ENCODE measurements around the gene TMEM97. TPM values are rescaled to one million over a fixed set of nuclear protein-coding genes. Genes with fewer than 3 reads are reported as not detected.

Gene TMEM97
- total RNA-seq (10 to 100 TPM; 23.5 to 62.6 TPM), polyA plus RNA-seq (10 to 100 TPM; 35.3 to 42.2 TPM)
- long read RNA-seq, donor 1, transcript TMEM97-201 (3 exons, 2,568 nt) = major isoform, 22 of 52 reads
- long read RNA-seq, donor 1, partial matches to known transcripts = 30 of 52 reads
- long read RNA-seq, donor 1, other reads (novel, unspliced or antisense) = 0 of 52 reads
- long read RNA-seq, donor 2, transcript TMEM97-201 (3 exons, 2,568 nt) = major isoform, 10 of 42 reads
- long read RNA-seq, donor 2, partial matches to known transcripts = 11 of 42 reads
- long read RNA-seq, donor 2, other reads (novel, unspliced or antisense) = 21 of 42 reads
- long read RNA-seq, donor 3, transcript TMEM97-201 (3 exons, 2,568 nt) = major isoform, 14 of 14 reads
- long read RNA-seq, donor 3, partial matches to known transcripts = 0 of 14 reads
- long read RNA-seq, donor 3, other reads (novel, unspliced or antisense) = 0 of 14 reads
- long read RNA-seq, donor 4, transcript TMEM97-201 (3 exons, 2,568 nt) = major isoform, 11 of 12 reads
- long read RNA-seq, donor 4, partial matches to known transcripts = 0 of 12 reads
- long read RNA-seq, donor 4, other reads (novel, unspliced or antisense) = 0 of 12 reads
- long read RNA-seq, donor 5, transcript TMEM97-201 (3 exons, 2,568 nt) = major isoform, 20 of 76 reads
- long read RNA-seq, donor 5, partial matches to known transcripts = 56 of 76 reads
- long read RNA-seq, donor 5, other reads (novel, unspliced or antisense) = 0 of 76 reads

- H3K27ac ChIP-seq (ENCODE audit: low read depth in 1 of 2, low read length in 1 of 2) = peak within 1 kb of the TSS in 1 of 2 donors; percentile 36
- peaks cover 0 to 20% (median 9%) of the 10 kb centered on the region in 5 donors for H3K4me1 ChIP-seq (ENCODE audit: control insufficient read depth in 5 of 5, insufficient read depth in 5 of 5, low read length in 5 of 5)
- H3K9ac ChIP-seq (ENCODE audit: insufficient read depth in 1 of 2, low read length in 2 of 2) = peak within 1 kb of the TSS; percentile 84 to 88
- H3K27me3 ChIP-seq (ENCODE audit: control insufficient read depth in 3 of 3, insufficient read depth in 3 of 3, low read length in 2 of 3) = peaks cover 0 to 3% (median 2%) of the 10 kb centered on the region in 3 donors
- H3K9me3 ChIP-seq (ENCODE audit: control insufficient read depth in 4 of 4, insufficient read depth in 3 of 4, low read length in 3 of 4) = no peaks in the 10 kb centered on the region
- ATAC-seq (ENCODE audit: insufficient read depth, low FRiP score) (peak; percentile 99), DNase-seq (peak; percentile 97 to 98 (median 97))
- WGBS, 2 donors = 0 to 1% methylated on average over 70 to 72 of the region's 72 CpGs
- peak within 1 kb of the TSS; percentile 41 for H3K4me3 ChIP-seq
- no peaks in the 10 kb centered on the region for H3K36me3 ChIP-seq (ENCODE audit: control insufficient read depth in 4 of 4, insufficient read depth in 4 of 4, low read length in 4 of 4)
- no peak for TF ChIP-seq CTCF (IDR thresholded peaks at IDR 0.05; ENCODE audit: control extremely low read depth, extremely low read depth)
Observed at GRCh38 chr17:28318759-28319597, at the start of gene TMEM97. TSS of gene TMEM97 (plus strand) at chr17:28319200. CDS start at chr17:28319240, 40 bp downstream.

- Histone ChIP-seq H3K27me3 (ENCODE audit: control insufficient read depth in 3 of 3, insufficient read depth in 3 of 3, low read length in 2 of 3) (no peaks in the 10 kb centered on the region), H3K4me3 (no peak overlapping the region), H3K9ac (ENCODE audit: insufficient read depth in 1 of 2, low read length in 2 of 2) (no peak overlapping the region), H3K9me3 (ENCODE audit: control insufficient read depth in 4 of 4, insufficient read depth in 3 of 4, low read length in 3 of 4) (peaks cover 0 to 7% (median 0%) of the 10 kb centered on the region in 4 donors), H3K4me1 (ENCODE audit: control insufficient read depth in 5 of 5, insufficient read depth in 5 of 5, low read length in 5 of 5) (no peaks in the 10 kb centered on the region), H3K36me3 (ENCODE audit: control insufficient read depth in 4 of 4, insufficient read depth in 4 of 4, low read length in 4 of 4) (no peaks in the 10 kb centered on the region), H3K27ac (ENCODE audit: low read depth in 1 of 2, low read length in 1 of 2) (no peak overlapping the region)
- DNase-seq (no peak), ATAC-seq (ENCODE audit: insufficient read depth, low FRiP score) (no peak)
- no peak for TF ChIP-seq CTCF (IDR thresholded peaks at IDR 0.05; ENCODE audit: control extremely low read depth, extremely low read depth)
- 79 to 88% methylated on average over 2 of the region's 2 CpGs for WGBS, 2 donors
Observed at GRCh38 chr17:28270055-28270454, 48.9 kb upstream of the TMEM97 start.

GRCh38 chr17:28270926-28271325 lies 48.1 kb upstream of the TMEM97 start:
- DNase-seq = no peak
- Histone ChIP-seq H3K4me3 (no peak overlapping the region), H3K9ac (ENCODE audit: insufficient read depth in 1 of 2, low read length in 2 of 2) (no peak overlapping the region), H3K27me3 (ENCODE audit: control insufficient read depth in 3 of 3, insufficient read depth in 3 of 3, low read length in 2 of 3) (no peaks in the 10 kb centered on the region), H3K4me1 (ENCODE audit: control insufficient read depth in 5 of 5, insufficient read depth in 5 of 5, low read length in 5 of 5) (no peaks in the 10 kb centered on the region), H3K9me3 (ENCODE audit: control insufficient read depth in 4 of 4, insufficient read depth in 3 of 4, low read length in 3 of 4) (peaks cover 0 to 1% (median 0%) of the 10 kb centered on the region in 4 donors), H3K36me3 (ENCODE audit: control insufficient read depth in 4 of 4, insufficient read depth in 4 of 4, low read length in 4 of 4) (no peaks in the 10 kb centered on the region), H3K27ac (ENCODE audit: low read depth in 1 of 2, low read length in 1 of 2) (no peak overlapping the region)
- no peak for TF ChIP-seq CTCF (IDR thresholded peaks at IDR 0.05; ENCODE audit: control extremely low read depth, extremely low read depth)
- 82 to 84% methylated on average over 1 of the region's 1 CpG for WGBS, 2 donors
- ATAC-seq (ENCODE audit: insufficient read depth, low FRiP score) = no peak

Measured in lung (tissue), 16 donors.